ENCODE data around the gene ZMIZ2.

ZMIZ2 gene

DNA sequence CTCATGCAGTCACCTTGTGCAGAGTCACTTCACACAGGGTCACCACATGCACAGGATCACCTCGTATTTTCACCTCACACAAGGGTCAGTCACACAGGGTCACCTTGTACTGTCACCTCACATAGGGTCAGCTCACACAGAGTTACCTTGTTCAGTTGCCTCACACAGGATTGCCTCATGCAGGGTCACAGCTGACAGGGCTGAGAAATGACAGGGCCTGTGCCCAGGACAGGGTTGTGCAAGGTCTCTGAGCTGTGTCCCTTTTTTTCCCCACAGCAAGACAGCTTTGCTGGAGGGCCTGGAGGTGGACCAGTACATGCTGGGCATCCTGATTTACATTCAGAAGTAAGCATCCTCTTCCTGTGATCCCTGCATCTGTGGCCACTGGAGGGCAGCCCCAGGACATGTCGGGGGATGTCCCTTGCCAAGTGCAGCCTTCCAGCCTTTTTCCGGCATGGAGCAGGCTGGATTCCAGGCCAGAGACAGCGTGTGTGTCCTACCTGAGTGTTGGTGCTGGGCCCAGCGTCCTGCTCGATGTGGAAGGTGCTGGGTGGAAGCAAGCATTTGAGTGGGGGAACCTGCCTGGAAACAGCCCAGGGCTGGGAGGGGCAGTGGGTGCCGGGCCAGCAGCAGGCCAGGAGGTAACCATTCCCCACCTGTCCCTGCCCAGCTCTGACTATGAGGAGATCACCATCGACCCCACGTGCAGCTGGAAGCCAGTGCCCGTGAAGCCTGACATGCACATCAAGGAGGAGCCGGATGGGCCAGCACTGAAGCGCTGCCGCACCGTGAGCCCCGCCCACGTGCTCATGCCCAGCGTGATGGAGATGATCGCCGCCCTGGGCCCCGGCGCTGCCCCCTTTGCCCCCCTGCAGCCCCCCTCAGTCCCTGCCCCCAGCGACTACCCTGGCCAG, 16.3 kb downstream of the ZMIZ2 start:
- H3K4me1 ChIP-seq = peaks cover 25% of the 10 kb centered on the region
- no peak overlapping the region for H3K9ac ChIP-seq
- no peak overlapping the region for H3K4me2 ChIP-seq (ENCODE audit: low read length)
- no peak overlapping the region for H3K27ac ChIP-seq
- H3K79me2 ChIP-seq = no peaks in the 10 kb centered on the region
- H2AFZ ChIP-seq = no peak overlapping the region
- TF ChIP-seq, protein P1, sequence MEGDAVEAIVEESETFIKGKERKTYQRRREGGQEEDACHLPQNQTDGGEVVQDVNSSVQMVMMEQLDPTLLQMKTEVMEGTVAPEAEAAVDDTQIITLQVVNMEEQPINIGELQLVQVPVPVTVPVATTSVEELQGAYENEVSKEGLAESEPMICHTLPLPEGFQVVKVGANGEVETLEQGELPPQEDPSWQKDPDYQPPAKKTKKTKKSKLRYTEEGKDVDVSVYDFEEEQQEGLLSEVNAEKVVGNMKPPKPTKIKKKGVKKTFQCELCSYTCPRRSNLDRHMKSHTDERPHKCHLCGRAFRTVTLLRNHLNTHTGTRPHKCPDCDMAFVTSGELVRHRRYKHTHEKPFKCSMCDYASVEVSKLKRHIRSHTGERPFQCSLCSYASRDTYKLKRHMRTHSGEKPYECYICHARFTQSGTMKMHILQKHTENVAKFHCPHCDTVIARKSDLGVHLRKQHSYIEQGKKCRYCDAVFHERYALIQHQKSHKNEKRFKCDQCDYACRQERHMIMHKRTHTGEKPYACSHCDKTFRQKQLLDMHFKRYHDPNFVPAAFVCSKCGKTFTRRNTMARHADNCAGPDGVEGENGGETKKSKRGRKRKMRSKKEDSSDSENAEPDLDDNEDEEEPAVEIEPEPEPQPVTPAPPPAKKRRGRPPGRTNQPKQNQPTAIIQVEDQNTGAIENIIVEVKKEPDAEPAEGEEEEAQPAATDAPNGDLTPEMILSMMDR (IDR thresholded peaks at IDR 0.05) = no peak
- no peaks in the 10 kb centered on the region for H3K36me3 ChIP-seq (ENCODE audit: control insufficient read depth, insufficient read depth, low read length)
- H3K9me3 ChIP-seq (ENCODE audit: control insufficient read depth, low read length) = no peaks in the 10 kb centered on the region
- no peaks in the 10 kb centered on the region for H3K27me3 ChIP-seq (ENCODE audit: control insufficient read depth, insufficient read depth, low read length)
- no peak overlapping the region for H3K4me3 ChIP-seq (ENCODE audit: low read depth, low read length)

DNA sequence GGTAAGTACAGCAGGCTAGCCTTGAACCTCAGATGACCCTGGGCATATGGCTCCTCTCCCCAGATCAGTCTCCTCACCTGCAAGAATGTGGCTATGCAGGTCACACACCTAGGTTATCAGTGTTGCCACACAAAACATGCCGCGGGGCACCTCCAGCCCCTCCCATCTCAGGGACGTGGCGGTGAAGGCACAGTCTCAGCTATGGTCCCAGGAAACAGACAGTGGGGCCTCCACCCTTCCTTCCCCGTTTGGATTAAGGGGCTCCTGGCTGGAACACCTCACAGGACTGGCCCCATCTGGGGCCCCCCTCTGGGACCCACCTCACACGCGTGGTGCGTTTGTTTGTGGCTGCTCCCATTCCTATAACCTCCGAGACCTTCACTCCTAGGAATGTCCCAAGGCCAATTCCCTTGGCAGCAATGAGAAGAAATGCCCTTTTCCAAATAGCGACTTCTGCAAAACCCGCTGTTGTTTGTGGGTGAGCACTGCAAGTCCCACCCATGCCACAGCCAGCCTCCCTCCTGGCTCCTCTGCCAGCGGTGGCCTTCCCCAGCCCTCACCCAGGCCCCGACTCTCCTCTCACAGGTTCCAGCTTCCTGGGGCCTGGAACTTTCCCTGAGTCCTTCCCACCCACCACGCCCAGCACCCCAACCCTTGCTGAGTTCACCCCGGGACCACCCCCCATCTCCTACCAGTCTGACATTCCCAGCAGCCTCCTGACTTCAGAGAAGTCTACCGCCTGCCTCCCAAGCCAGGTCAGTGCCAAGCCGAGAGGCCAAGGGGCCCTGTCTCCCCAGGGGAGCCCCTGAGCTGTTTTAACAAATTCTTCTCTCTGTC, 17.1 kb downstream of the ZMIZ2 start:
- Histone ChIP-seq H3K4me3 (ENCODE audit: low read depth, low read length) (no peak overlapping the region), H3K27me3 (ENCODE audit: control insufficient read depth, insufficient read depth, low read length) (no peaks in the 10 kb centered on the region), H3K27ac (no peak overlapping the region), H3K4me1 (peaks cover 28% of the 10 kb centered on the region), H3K9me3 (ENCODE audit: control insufficient read depth, low read length) (no peaks in the 10 kb centered on the region), H3K36me3 (ENCODE audit: control insufficient read depth, insufficient read depth, low read length) (no peaks in the 10 kb centered on the region), H3K4me2 (ENCODE audit: low read length) (no peak overlapping the region), H3K79me2 (no peaks in the 10 kb centered on the region), H2AFZ (no peak overlapping the region), H3K9ac (no peak overlapping the region)
- TF ChIP-seq, protein P1 (IDR thresholded peaks at IDR 0.05) = no peak

DNA sequence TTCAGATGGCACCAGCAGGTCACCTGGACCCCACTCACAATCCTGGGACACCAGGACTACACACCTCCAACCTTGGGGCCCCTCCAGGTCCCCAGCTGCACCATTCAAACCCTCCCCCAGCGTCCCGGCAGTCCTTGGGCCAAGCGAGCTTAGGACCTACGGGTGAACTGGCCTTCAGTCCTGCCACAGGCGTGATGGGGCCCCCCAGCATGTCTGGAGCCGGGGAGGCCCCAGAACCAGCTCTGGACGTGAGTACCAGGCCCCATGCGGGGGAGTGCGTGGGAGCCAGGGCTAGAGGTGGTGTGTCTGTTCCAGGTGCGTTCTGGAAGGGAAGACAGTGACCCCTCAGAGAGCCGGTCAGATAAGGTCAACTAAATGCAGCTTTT, 17.8 kb downstream of the ZMIZ2 start:
- Histone ChIP-seq H3K4me2 (ENCODE audit: low read length) (no peak overlapping the region), H3K4me1 (peaks cover 28% of the 10 kb centered on the region), H2AFZ (no peak overlapping the region), H3K9ac (no peak overlapping the region), H3K27me3 (ENCODE audit: control insufficient read depth, insufficient read depth, low read length) (no peaks in the 10 kb centered on the region), H3K79me2 (no peaks in the 10 kb centered on the region), H3K4me3 (ENCODE audit: low read depth, low read length) (no peak overlapping the region), H3K36me3 (ENCODE audit: control insufficient read depth, insufficient read depth, low read length) (no peaks in the 10 kb centered on the region), H3K9me3 (ENCODE audit: control insufficient read depth, low read length) (no peaks in the 10 kb centered on the region), H3K27ac (no peak overlapping the region)
- TF ChIP-seq, protein P1 (IDR thresholded peaks at IDR 0.05) = no peak

DNA sequence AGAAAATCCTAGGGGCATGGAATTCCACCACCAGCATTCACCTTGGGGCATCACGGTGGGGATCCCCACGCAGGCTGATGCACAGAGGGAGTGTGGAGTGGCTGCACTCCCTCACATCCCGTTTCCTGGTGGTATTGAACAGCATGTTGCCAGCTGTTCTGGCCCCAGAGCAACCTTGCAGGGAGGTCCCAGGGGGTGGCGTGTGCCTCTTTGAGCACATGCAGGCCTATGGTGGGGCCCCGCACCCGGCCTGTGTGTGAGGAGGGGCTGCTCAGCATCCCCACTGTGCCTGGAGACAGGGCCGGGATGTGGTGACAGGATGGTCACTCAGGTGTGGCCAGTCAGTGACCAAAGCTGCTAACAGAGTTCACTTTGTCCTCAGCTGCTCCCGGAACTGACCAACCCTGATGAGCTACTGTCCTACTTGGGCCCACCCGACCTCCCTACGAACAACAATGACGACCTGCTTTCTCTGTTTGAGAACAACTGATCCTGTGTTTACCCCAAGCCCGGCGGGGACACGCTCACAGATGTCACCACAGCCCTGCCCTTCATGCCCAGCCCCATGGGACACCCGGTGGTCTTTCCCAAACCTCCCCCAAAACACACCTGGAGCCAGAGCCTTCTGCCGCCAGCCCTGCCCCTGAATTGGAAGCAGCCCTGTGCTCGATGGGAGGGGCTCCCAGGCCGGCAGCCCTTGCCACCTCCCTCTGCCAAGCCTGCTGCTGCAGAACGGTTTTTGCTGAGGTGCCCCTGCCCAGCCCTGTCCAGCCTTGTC, 18.7 kb downstream of the ZMIZ2 start:
- Histone ChIP-seq H2AFZ (no peak overlapping the region), H3K79me2 (no peaks in the 10 kb centered on the region), H3K4me3 (ENCODE audit: low read depth, low read length) (no peak overlapping the region), H3K9me3 (ENCODE audit: control insufficient read depth, low read length) (no peaks in the 10 kb centered on the region), H3K4me2 (ENCODE audit: low read length) (no peak overlapping the region), H3K27me3 (ENCODE audit: control insufficient read depth, insufficient read depth, low read length) (no peaks in the 10 kb centered on the region), H3K4me1 (peaks cover 28% of the 10 kb centered on the region), H3K9ac (no peak overlapping the region), H3K27ac (peak overlapping the region; percentile 30), H3K36me3 (ENCODE audit: control insufficient read depth, insufficient read depth, low read length) (no peaks in the 10 kb centered on the region)
- TF ChIP-seq, protein P1 (IDR thresholded peaks at IDR 0.05) = no peak
